Body of pancreas (tissue), 4 donors: ENCODE results near the gene TGFB1. TPM values are rescaled to one million over a fixed set of nuclear protein-coding genes. Genes with fewer than 3 reads are reported as not detected.

Experiments
- ATAC-seq: fragments of 150-250 bp; one replicate; pipeline ENCODE4 v1.9.1; 2016
- DNase-seq, 4 donors: peaks; one replicate each; pipeline ENCODE4 v3.0.0-alpha.2; 2019
- H3K27ac ChIP-seq, 4 donors: fragments of 200-600 bp; sonication (generic); 1 replicate in 3 of 4; 2 replicates in 1 of 4; pipeline versions ENCODE4 v1.5.1 to v1.6.1; 2016 to 2019; ENCODE audit warnings: mild to moderate bottlenecking in 1 of 4, mixed read lengths in 1 of 4, moderate library complexity in 1 of 4
- H3K27me3 ChIP-seq, 2 donors: fragments of 200-600 bp; sonication (generic); one replicate each; pipeline ENCODE4 v1.6.0; 2016; ENCODE audit warnings: mild to moderate bottlenecking in 1 of 2
- H3K36me3 ChIP-seq, 2 donors: fragments of 200-600 bp; sonication (generic); replicated peaks in 1 of 2; 2 replicates each; pipeline ENCODE4 v1.5.1; 2016; ENCODE audit warnings: low read depth in 2 of 2; ENCODE audit not compliant: insufficient read depth in 1 of 2
- H3K4me1 ChIP-seq: fragments of 200-600 bp; sonication (generic); one replicate; pipeline ENCODE4 v1.6.0; 2016
- H3K4me3 ChIP-seq, 2 donors: fragments of 200-600 bp; sonication (generic); 1 replicate in 1 of 2; 2 replicates in 1 of 2; pipeline ENCODE4 v1.5.1; 2016 to 2019
- H3K9me3 ChIP-seq, 3 donors: fragments of 200-600 bp; sonication (generic); 1 replicate in 2 of 3; 2 replicates in 1 of 3; pipeline ENCODE4 v1.5.1; 2016
- POLR2A ChIP-seq, 3 donors: fragments of 450-650 bp; IDR thresholded peaks; one replicate each; pipeline ENCODE4 v1.6.1; 2016; ENCODE audit warnings: antibody characterized with exemption in 3 of 3, mild to moderate bottlenecking in 2 of 3
- WGBS, 2 donors: methylation state at CpG; one replicate each; pipeline ENCODE4 v1.1.5; 2017; 5-methylcytosine and 5-hydroxymethylcytosine counted together
- intact Hi-C: fragments of 100-400 bp; cut with DNase I; formaldehyde crosslinking; loops from one replicate; pipeline ENCODE4 v1.15.1; 2023
- total RNA-seq, 2 donors: library from RNA; depleted of rRNA; stranded (reverse); fragments of >200 nt; gene quantifications; one replicate each; pipeline ENCODE4 v1.1.0, GENCODE V29; 2016
- TF ChIP-seq, protein P1 (sequence below), 7 experiments: fragments of 450-650 bp in 4 of 7; fragments of 200-600 bp in 3 of 7; sonication (generic) in 3 of 7; IDR thresholded peaks; one replicate each; pipeline ENCODE4 v1.5.1; 2016 to 2019; ENCODE audit warnings: antibody characterized with exemption in 7 of 7

The TGFB1 gene
- total RNA-seq, 2 donors from 2014 or later: 7.8 to 17.1 TPM

DNA sequence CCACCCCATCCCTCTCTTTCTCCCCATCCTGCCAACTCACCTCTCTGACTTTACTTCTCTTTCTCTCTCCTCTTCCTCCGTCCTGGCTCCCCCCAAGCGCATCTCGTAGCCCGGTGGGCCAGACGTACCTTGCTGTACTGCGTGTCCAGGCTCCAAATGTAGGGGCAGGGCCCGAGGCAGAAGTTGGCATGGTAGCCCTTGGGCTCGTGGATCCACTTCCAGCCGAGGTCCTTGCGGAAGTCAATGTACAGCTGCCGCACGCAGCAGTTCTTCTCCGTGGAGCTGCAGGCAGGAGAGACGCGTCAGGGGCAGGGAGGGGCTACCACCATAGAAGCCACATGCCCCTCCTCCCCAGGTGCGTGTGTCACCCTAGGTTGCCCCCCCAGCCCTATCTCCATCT lies 21.7 kb downstream of the TGFB1 start:
- Histone ChIP-seq H3K27me3 (no peaks in the 10 kb centered on the region), H3K27ac (no peak overlapping the region), H3K9me3 (no peaks in the 10 kb centered on the region), H3K4me1 (peaks cover 14% of the 10 kb centered on the region), H3K4me3 (no peak overlapping the region), H3K36me3 (no peaks in the 10 kb centered on the region)
- WGBS, 2 donors: 86 to 88% methylated on average over 14 to 16 of the region's 16 CpGs
- ATAC-seq: no peak
- no peak for DNase-seq
- TF ChIP-seq POLR2A (IDR thresholded peaks at IDR 0.05): no peak
- intact Hi-C loops: no loop called here

DNA sequence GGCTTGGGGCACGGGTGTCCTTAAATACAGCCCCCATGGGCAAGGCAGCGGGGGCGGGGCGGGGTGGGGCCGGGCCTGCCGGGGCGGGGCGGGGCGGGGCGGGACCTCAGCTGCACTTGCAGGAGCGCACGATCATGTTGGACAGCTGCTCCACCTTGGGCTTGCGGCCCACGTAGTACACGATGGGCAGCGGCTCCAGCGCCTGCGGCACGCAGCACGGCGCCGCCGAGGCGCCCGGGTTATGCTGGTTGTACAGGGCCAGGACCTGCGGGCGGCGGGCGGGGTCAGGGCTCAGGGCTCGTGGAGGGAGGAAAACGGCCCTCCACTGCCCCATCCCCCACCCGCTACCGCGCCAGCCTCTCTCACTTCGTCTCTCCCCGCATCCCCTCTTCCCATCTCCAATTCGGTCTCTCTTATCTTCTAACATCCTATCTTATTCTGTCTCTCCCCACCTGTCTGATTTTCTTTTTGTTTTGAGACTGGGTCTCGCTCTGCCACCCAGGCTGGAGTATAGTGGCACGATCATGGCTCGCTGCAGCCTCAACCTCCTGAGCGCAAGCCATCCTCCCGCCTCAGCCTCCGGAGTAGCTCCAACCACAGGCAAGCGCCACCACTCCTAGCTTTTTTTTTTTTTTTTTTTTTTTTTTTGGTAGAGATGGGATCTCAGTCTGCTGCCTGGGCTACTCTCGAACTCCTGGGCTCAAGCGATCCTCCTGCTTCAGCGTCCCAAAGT lies 22.6 kb downstream of the TGFB1 start:
- ATAC-seq (no peak), DNase-seq (no peak)
- Histone ChIP-seq H3K4me3 (no peak overlapping the region), H3K4me1 (peaks cover 23% of the 10 kb centered on the region), H3K9me3 (no peaks in the 10 kb centered on the region), H3K27me3 (no peaks in the 10 kb centered on the region), H3K27ac (no peak overlapping the region), H3K36me3 (no peaks in the 10 kb centered on the region)
- intact Hi-C loops: no loop called here
- 76 to 79% methylated on average over 29 of the region's 47 CpGs for WGBS, 2 donors
- TF ChIP-seq, protein P1, sequence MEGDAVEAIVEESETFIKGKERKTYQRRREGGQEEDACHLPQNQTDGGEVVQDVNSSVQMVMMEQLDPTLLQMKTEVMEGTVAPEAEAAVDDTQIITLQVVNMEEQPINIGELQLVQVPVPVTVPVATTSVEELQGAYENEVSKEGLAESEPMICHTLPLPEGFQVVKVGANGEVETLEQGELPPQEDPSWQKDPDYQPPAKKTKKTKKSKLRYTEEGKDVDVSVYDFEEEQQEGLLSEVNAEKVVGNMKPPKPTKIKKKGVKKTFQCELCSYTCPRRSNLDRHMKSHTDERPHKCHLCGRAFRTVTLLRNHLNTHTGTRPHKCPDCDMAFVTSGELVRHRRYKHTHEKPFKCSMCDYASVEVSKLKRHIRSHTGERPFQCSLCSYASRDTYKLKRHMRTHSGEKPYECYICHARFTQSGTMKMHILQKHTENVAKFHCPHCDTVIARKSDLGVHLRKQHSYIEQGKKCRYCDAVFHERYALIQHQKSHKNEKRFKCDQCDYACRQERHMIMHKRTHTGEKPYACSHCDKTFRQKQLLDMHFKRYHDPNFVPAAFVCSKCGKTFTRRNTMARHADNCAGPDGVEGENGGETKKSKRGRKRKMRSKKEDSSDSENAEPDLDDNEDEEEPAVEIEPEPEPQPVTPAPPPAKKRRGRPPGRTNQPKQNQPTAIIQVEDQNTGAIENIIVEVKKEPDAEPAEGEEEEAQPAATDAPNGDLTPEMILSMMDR (IDR thresholded peaks at IDR 0.05): no peak
- no peak for TF ChIP-seq POLR2A (IDR thresholded peaks at IDR 0.05)

DNA sequence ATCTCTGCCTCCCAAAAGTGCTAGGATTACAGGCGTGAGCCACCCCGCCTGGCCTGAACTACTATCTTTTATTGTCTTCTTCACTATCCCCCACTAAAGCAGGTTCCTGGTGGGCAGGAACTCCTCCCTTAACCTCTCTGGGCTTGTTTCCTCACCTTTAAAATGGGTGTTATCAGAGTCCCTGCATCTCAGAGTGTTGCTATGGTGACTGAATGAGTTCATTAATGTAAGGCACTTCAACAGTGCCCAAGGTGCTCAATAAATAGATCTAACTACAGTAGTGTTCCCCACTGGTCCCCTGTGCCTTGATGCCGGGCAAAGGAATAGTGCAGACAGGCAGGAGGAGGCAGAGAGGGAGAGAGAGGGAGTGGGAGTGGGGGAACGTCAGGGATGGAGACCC lies 23.2 kb downstream of the TGFB1 start:
- peaks cover 30% of the 10 kb centered on the region for H3K4me1 ChIP-seq
- H3K27me3 ChIP-seq: no peaks in the 10 kb centered on the region
- DNase-seq (no peak), ATAC-seq (no peak)
- H3K9me3 ChIP-seq: no peaks in the 10 kb centered on the region
- TF ChIP-seq POLR2A (IDR thresholded peaks at IDR 0.05): no peak
- TF ChIP-seq, protein P1 (IDR thresholded peaks at IDR 0.05): no peak
- H3K36me3 ChIP-seq: no peaks in the 10 kb centered on the region
- intact Hi-C loops: no loop called here
- 79 to 81% methylated on average over 4 of the region's 4 CpGs for WGBS, 2 donors
- H3K27ac ChIP-seq: no peak overlapping the region
- H3K4me3 ChIP-seq: no peak overlapping the region

DNA sequence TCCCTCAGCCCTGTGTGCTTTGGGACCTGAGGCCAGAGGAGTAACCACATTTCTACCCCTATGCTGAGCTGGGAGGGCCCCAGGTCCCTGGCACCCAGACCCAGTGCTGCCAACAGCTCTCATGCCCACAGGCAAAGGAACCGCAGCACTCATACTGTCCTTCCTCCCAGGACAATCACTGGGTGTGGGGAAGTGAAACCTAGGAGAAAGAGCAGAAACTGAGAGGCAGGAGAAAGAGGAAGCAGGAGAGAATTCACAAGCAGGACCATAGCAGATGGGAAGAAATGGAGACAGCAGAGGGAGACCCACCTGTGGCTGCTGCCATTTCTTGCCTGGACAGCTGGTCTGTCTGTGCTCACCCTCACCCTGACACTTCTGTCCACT lies 24.9 kb downstream of the TGFB1 start:
- H3K27ac ChIP-seq: peak overlapping the region in 2 of 4 donors; percentile 75 to 80
- no peak overlapping the region for H3K4me3 ChIP-seq
- intact Hi-C loops: loop anchor here (10.0 kb wide), 1 partner anchor 106 kb away; the partner anchor contains the start of gene DMAC2
- DNase-seq (peak in 1 of 4 donors; percentile 57), ATAC-seq (no peak)
- H3K27me3 ChIP-seq: no peaks in the 10 kb centered on the region
- WGBS, 2 donors: 56 to 100% methylated on average over 1 of the region's 1 CpG
- no peaks in the 10 kb centered on the region for H3K36me3 ChIP-seq
- no peaks in the 10 kb centered on the region for H3K9me3 ChIP-seq
- no peak for TF ChIP-seq POLR2A (IDR thresholded peaks at IDR 0.05)
- TF ChIP-seq, protein P1 (IDR thresholded peaks at IDR 0.05): no peak
- peaks cover 45% of the 10 kb centered on the region for H3K4me1 ChIP-seq

DNA sequence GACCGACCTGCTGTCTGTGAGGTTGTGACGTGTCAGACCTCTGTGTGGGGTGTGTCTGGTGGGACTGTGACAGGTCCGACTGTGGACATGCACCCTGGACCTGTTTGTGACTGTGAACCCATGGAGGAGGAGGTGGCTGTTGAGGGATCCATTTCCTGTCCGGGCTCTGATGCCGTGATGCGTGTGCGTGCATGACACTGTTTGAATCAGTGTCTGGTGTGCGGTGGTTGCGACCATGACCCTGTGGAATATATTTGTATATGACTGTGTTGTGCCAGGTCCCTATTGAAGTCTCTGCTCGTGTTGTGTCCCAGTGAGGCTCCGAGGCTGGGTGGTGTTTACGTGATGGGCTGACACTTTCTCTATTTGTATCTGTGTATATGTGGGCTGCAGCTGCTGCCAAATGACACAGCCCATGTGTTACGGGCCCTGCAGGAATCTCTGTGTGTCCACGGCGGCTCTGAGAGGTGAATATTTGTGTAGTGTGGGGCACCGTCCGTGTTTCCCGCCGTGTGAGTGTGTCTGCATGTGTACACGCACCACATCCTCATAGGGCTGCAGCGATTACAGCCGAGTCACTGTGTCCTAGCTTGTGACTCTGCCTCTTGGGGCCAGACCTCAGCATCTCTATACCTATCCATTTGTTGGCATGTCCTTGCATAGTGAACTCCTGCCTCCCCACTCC lies 25.4 kb downstream of the TGFB1 start:
- H3K27ac ChIP-seq: peak overlapping the region; percentile 32 to 80 (median 70)
- no peak for ATAC-seq
- intact Hi-C loops: loop anchor here (10.0 kb wide), 1 partner anchor 107 kb away; the partner anchor contains the start of gene DMAC2
- H3K36me3 ChIP-seq: no peaks in the 10 kb centered on the region
- H3K9me3 ChIP-seq: no peaks in the 10 kb centered on the region
- TF ChIP-seq POLR2A (IDR thresholded peaks at IDR 0.05): no peak
- TF ChIP-seq, protein P1 (IDR thresholded peaks at IDR 0.05): no peak
- no peaks in the 10 kb centered on the region for H3K27me3 ChIP-seq
- H3K4me3 ChIP-seq: no peak overlapping the region
- 49 to 59% methylated on average over 18 to 22 of the region's 22 CpGs for WGBS, 2 donors
- peaks cover 46% of the 10 kb centered on the region for H3K4me1 ChIP-seq
- peak in 1 of 4 donors; percentile 43 for DNase-seq
